ENCODE results near the gene ISM1.

Gene ISM1

GRCh38 chr20:13270211-13270610 lies 49.1 kb downstream of the ISM1 start:
- no peaks in the 10 kb centered on the region for H3K4me1 ChIP-seq
- peaks cover 5% of the 10 kb centered on the region for H3K27me3 ChIP-seq
- H3K36me3 ChIP-seq, result no peaks in the 10 kb centered on the region

GRCh38 chr20:13271098-13271497 lies 50.0 kb downstream of the ISM1 start:
- H3K4me3 ChIP-seq (ENCODE audit: low read depth, low read length), result no peak overlapping the region
- H3K4me1 ChIP-seq, result no peaks in the 10 kb centered on the region
- no peaks in the 10 kb centered on the region for H3K9me3 ChIP-seq
- peaks cover 10% of the 10 kb centered on the region for H3K27me3 ChIP-seq
- no peak for DNase-seq
- no peaks in the 10 kb centered on the region for H3K36me3 ChIP-seq
- no peak for TF ChIP-seq CTCF (IDR thresholded peaks at IDR 0.05; ENCODE audit: low read depth, low read length)

More at GRCh38 chr20:13270211-13270610, 49.1 kb downstream of the ISM1 start:
- TF ChIP-seq CTCF (IDR thresholded peaks at IDR 0.05; ENCODE audit: low read depth, low read length), result no peak
- Histone ChIP-seq H3K4me3 (ENCODE audit: low read depth, low read length) (no peak overlapping the region), H3K9me3 (no peaks in the 10 kb centered on the region)
- no peak for DNase-seq

DNA sequence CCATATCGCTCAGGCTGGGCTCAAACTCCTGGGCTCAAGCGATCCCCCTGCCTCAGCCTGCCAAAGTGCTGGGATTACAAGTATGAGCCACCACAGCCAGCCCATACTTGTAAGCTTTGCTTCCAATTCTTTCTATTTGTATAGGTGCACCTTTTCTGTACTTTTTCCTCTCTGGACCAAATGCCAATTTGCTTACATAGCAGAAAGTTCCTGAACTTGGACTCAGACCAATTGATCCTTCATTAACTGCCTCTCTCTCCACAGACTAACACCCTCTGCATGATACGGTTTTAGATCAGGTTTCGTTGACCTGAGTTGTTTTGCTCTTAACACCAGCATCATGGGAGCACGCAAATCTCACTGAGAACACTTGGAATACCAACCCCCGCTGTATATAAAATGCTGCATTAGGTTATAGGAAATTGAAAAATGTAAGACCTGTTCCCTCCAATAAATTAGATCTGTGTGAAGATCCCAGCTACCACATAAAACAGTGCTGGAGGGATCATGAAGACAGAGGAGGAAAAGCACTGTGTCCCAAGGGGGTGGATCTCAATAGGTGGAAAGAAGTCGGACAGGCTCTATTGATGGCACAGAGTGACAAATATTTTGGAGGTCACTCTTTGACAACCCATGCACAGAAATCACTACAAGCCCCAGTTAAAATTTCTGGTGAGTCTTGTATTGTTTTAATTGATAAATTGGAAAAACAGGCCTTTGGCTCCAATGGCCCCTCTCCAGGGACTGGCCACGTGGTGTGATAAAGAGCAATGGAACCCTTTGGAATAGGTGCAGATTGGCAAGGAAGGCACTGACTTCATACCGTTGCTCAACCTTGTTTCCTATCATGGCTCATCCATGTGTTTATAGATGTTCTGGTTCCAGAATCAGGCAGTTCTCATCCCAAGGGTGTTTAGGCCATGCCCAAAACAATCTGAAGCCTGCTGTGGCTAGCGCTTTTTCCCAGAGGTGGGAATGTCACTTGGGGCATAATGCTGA lies 51.2 kb downstream of the ISM1 start:
- DNase-seq, result no peak
- H3K4me1 ChIP-seq, result no peaks in the 10 kb centered on the region
- no peak overlapping the region for H3K4me3 ChIP-seq (ENCODE audit: low read depth, low read length)
- no peak for TF ChIP-seq CTCF (IDR thresholded peaks at IDR 0.05; ENCODE audit: low read depth, low read length)
- H3K27me3 ChIP-seq, result peaks cover 11% of the 10 kb centered on the region
- H3K36me3 ChIP-seq, result no peaks in the 10 kb centered on the region
- no peaks in the 10 kb centered on the region for H3K9me3 ChIP-seq

DNA sequence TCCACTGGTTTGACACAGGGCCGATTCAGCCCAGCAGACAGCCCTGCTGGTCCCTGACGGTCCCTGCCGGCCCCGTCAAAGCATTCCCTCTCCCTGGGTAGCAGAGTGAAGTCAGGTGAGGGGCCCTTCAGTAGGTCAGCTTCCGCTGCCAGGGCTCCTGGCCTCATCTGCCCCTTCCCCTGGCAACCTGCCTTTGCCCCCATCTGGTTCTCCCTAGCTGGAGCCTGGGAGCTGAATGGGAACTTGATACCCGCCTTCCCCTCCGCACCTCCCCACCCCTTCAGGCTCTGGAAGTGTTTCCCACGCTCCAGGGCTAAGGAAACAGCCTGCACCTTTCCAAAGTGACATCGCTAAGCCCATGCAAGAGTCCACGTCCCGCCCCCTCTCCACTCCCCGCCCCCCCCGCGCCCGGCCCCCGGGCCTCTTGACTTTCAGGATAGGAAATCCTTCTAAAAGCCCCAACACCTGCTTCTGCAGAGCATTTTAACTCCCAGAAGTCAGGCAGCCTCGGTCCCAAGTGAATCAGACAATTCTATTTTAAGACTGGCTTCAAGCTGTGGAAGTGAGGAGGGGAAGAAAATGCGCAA lies 53.3 kb downstream of the ISM1 start:
- Histone ChIP-seq H3K36me3 (no peaks in the 10 kb centered on the region), H3K4me3 (ENCODE audit: low read depth, low read length) (no peak overlapping the region), H3K9me3 (no peaks in the 10 kb centered on the region), H3K4me1 (no peaks in the 10 kb centered on the region), H3K27me3 (peaks cover 11% of the 10 kb centered on the region)
- no peak for DNase-seq
- no peak for TF ChIP-seq CTCF (IDR thresholded peaks at IDR 0.05; ENCODE audit: low read depth, low read length)

DNA sequence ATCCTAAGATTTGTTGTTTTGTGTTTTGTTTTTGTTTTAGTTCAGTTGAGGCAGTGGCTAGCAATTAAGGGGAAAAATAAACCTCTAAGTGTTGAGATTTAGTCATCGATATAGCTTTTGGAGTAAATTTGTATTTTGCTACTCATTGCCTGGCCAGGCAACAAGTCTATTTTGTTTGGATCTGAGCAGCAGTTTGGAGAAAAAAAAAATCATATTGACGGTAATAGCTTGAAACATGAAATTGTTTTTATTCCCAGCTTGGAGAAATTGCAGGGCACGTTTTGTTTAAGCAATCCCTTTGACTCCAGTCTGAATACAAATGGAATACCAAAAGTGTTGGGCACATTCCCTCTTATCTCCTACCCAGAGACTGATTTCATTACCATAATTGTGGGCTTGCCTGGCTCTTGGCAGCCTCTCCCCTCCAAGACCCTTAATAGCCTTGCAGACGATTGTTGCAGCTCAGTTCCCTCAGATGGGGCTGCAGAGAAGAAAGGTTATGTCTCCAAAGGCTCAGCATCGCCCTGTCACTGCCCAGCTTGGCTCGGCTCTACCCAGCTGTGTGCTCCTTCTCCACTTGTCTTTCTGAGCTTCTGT lies 56.0 kb downstream of the ISM1 start:
- DNase-seq, result no peak
- peaks cover 11% of the 10 kb centered on the region for H3K27me3 ChIP-seq
- TF ChIP-seq CTCF (IDR thresholded peaks at IDR 0.05; ENCODE audit: low read depth, low read length), result no peak
- no peaks in the 10 kb centered on the region for H3K36me3 ChIP-seq
- H3K4me1 ChIP-seq, result no peaks in the 10 kb centered on the region
- H3K4me3 ChIP-seq (ENCODE audit: low read depth, low read length), result no peak overlapping the region
- H3K9me3 ChIP-seq, result no peaks in the 10 kb centered on the region

Measured in BE2C (cell line).